Erythroblast (primary cell): Measurements from ENCODE around the gene CMIP.

Source experiments
- GATA1 ChIP-seq: IDR thresholded peaks from 2 replicates; pipeline ENCODE4 v1.6.1; 2011; ENCODE audit warnings: low read depth, mild to moderate bottlenecking, control low read depth, low read length, moderate library complexity
- POLR2A ChIP-seq: IDR thresholded peaks from 2 replicates; pipeline ENCODE4 v1.6.1; 2011; ENCODE audit warnings: mild to moderate bottlenecking, low read length

DNA sequence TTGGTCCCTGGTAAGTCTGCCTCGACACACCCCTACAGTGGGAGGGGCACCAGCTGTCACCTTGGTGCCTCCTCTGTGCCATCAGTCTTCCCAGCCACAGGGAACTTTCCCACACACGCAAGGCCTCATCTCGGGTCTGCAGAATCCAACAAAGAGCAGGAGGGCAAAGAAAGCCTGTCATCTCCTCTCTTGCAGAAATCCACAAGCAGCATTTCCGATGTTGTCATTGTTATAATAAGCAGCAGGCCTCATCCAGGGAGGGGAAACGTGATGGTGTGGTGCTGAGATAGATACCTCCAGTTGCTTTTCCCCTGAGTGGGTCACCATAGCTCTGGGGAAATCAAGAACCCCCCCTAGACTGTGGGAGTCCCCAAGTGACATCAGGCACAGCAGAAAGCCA is 110.4 kb downstream of the CMIP start:
- TF ChIP-seq POLR2A (no peak), GATA1 (no peak)
